OCI-LY7 (cell line): ENCODE data around the gene CORIN. TPM values are rescaled to one million over a fixed set of nuclear protein-coding genes. Genes with fewer than 3 reads are reported as not detected.

Source experiments
- BruUV-seq: library from RNA; stranded (reverse); fragments of 400-500 nt; replicated peaks from 2 replicates; lab custom pipeline; 2021; lab: Mats Ljungman, UMichigan
- CTCF ChIA-PET: fragments of 300-600 bp; sonication (Branson Sonifier 250); formaldehyde crosslinking; loops from one replicate; lab custom pipeline; 2022; ENCODE audit warnings: antibody characterized with exemption; ENCODE audit not compliant: unreplicated experiment; lab: Charles Lee
- POLR2A ChIA-PET: fragments of 300-600 bp; sonication (Branson Sonifier 250); formaldehyde crosslinking; loops from one replicate; lab custom pipeline; 2022; ENCODE audit warnings: antibody characterized with exemption; lab: Charles Lee
- DNase-seq: peaks from one replicate; pipeline ENCODE4 v3.0.0-alpha.2; 2015; ENCODE audit warnings: low spot score
- H2AFZ ChIP-seq: fragments of 200-600 bp; sonication (generic), shearing (Covaris generic); 2 replicates; pipeline ENCODE4 v1.6.1; 2014; ENCODE audit warnings: mild to moderate bottlenecking, antibody characterized with exemption, low read length, moderate library complexity
- H3K27ac ChIP-seq: fragments of 200-600 bp; sonication (generic); 2 replicates; pipeline ENCODE4 v1.5.1; 2014; ENCODE audit warnings: mixed run types, low read depth, mild to moderate bottlenecking, moderate library complexity, low read length, inconsistent platforms; ENCODE audit not compliant: poor library complexity, severe bottlenecking
- H3K36me3 ChIP-seq: fragments of 200-600 bp; sonication (generic); 2 replicates; pipeline ENCODE4 v1.6.1; 2014; ENCODE audit warnings: mild to moderate bottlenecking, antibody characterized with exemption, low read length, moderate library complexity, mixed read lengths; ENCODE audit not compliant: insufficient read depth
- H3K4me1 ChIP-seq: fragments of 200-600 bp; sonication (generic); 2 replicates; pipeline ENCODE4 v1.5.1; 2014; ENCODE audit warnings: mild to moderate bottlenecking, low read length; ENCODE audit not compliant: insufficient read depth, poor library complexity, severe bottlenecking
- H3K4me2 ChIP-seq: fragments of 200-600 bp; sonication (generic); 2 replicates; pipeline ENCODE4 v1.6.1; 2014; ENCODE audit warnings: mild to moderate bottlenecking, low read length
- H3K4me3 ChIP-seq: fragments of 200-600 bp; sonication (generic); 2 replicates; pipeline ENCODE4 v1.5.1; 2014; ENCODE audit warnings: mild to moderate bottlenecking, low read depth, low read length; ENCODE audit not compliant: poor library complexity, severe bottlenecking
- H3K79me2 ChIP-seq: fragments of 200-600 bp; sonication (generic); 2 replicates; pipeline ENCODE4 v1.6.1; 2016; ENCODE audit warnings: low read depth, mild to moderate bottlenecking, low read length, moderate library complexity, mixed read lengths; ENCODE audit not compliant: insufficient read depth
- H3K9me2 ChIP-seq: fragments of 200-600 bp; sonication (generic); 2 replicates; pipeline ENCODE4 v1.6.1; 2016; ENCODE audit warnings: mild to moderate bottlenecking, low read length, mixed read lengths; ENCODE audit not compliant: insufficient read depth
- H3K9me3 ChIP-seq: fragments of 200-600 bp; sonication (generic); 2 replicates; pipeline ENCODE4 v1.6.1; 2014; ENCODE audit warnings: mild to moderate bottlenecking, mixed run types, low read length, mixed read lengths
- H4K20me1 ChIP-seq: fragments of 200-600 bp; sonication (generic); 2 replicates; pipeline ENCODE4 v1.6.1; 2014; ENCODE audit warnings: mild to moderate bottlenecking, antibody characterized with exemption, low read length, moderate library complexity, mixed read lengths; ENCODE audit not compliant: insufficient read depth
- EZH2phosphoT487 ChIP-seq: fragments of 200-600 bp; sonication (generic); IDR thresholded peaks from 2 replicates; pipeline ENCODE4 v1.6.1; 2018; ENCODE audit warnings: low read depth, borderline replicate concordance, mild to moderate bottlenecking, mixed run types, antibody characterized with exemption, low read length, moderate library complexity, mixed read lengths
- intact Hi-C: fragments of 100-400 bp; cut with micrococcal nuclease; formaldehyde crosslinking; loops from one replicate; pipeline ENCODE4 v1.10.0; 2022; ENCODE audit not compliant: unreplicated experiment
- total RNA-seq, 2 experiments: library from RNA; depleted of rRNA in 1 of 2; stranded (reverse); fragments of >200 nt in 1 of 2; shearing (Covaris generic) in 1 of 2; gene quantifications; 2 replicates each; pipeline ENCODE4 v1.2.3, GENCODE V29; 2014 to 2022
- TF ChIP-seq, protein P1 (sequence below): fragments of 200-600 bp; sonication (generic); conservative IDR thresholded peaks from 2 replicates; pipeline ENCODE4 v1.5.1; 2014; ENCODE audit warnings: mild to moderate bottlenecking, antibody characterized with exemption, low read length, moderate library complexity, mixed read lengths

Gene CORIN
- total RNA-seq, 2 experiments from 2014 or later: 0.40 TPM; not detected in 1

DNA sequence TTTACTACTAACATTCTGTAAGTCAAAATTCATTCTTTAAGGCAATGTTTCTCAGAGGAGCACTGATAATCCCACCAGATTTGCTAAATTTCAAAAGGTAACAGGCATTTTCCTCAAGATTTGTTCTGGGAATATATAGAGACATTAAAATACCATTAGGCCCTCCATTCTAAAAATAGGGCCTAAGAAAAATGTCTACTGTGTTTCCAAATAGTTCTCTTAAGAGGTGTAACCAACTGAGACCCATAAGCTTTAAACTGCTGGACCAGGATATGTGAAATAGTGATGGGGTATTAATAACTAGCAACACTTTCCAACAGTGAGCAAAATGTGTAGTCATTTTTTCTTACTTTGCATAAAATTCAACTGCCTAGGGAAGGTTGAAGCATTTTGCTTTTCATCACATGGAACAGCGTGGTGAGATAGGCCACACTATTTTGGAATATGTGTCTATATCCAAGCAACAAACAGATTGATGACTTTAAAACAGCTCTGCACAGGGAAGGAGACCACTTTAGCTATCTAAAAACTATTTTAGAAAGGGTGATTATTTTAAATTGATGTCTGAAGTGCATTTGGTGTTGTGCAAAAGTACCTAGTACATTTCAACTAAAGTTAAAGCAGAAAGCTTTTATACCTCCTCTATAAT lies 89.9 kb downstream of the CORIN start:
- Histone ChIP-seq H3K4me2 (no peak overlapping the region), H3K36me3 (no peaks in the 10 kb centered on the region), H3K9me2 (no peaks in the 10 kb centered on the region), H3K79me2 (no peaks in the 10 kb centered on the region), H2AFZ (no peak overlapping the region), H3K9me3 (0 out of 2 replicates have a peak, but pooled peaks cover 7% of the 10 kb centered on the region), H4K20me1 (no peaks in the 10 kb centered on the region), H3K4me3 (no peak overlapping the region), H3K4me1 (no peaks in the 10 kb centered on the region), H3K27ac (no peak overlapping the region)
- ChIA-PET POLR2A (interaction anchor here (0.7 kb wide), 1 partner anchor 9 kb away, joined by 3 read pairs; no protein-coding TSS in a partner anchor), CTCF (no interaction called here)
- TF ChIP-seq EZH2phosphoT487: no peak
- TF ChIP-seq, protein P1, sequence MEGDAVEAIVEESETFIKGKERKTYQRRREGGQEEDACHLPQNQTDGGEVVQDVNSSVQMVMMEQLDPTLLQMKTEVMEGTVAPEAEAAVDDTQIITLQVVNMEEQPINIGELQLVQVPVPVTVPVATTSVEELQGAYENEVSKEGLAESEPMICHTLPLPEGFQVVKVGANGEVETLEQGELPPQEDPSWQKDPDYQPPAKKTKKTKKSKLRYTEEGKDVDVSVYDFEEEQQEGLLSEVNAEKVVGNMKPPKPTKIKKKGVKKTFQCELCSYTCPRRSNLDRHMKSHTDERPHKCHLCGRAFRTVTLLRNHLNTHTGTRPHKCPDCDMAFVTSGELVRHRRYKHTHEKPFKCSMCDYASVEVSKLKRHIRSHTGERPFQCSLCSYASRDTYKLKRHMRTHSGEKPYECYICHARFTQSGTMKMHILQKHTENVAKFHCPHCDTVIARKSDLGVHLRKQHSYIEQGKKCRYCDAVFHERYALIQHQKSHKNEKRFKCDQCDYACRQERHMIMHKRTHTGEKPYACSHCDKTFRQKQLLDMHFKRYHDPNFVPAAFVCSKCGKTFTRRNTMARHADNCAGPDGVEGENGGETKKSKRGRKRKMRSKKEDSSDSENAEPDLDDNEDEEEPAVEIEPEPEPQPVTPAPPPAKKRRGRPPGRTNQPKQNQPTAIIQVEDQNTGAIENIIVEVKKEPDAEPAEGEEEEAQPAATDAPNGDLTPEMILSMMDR: no peak
- no TSS peak for BruUV-seq
- intact Hi-C loops: no loop called here
- no peak for DNase-seq

DNA sequence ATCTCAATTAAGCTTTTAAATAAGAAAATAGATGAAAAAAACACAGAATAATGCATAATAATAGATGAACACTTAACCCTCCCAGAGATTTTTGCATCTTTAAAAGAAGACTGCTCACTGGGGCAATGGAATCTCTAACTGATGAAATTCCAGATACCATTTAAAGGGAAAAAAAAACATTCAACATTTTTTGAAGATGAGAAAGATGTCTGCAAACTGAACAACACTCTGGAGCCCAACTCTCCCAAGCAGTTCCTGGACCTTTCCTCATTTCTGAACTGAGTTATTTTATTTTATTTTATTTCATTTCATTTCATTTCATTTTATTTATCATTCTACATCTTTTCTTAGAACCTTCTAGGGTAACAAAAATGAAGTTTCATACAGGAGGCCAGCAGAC lies 90.7 kb downstream of the CORIN start:
- Histone ChIP-seq H4K20me1 (no peaks in the 10 kb centered on the region), H3K4me3 (no peak overlapping the region), H3K36me3 (no peaks in the 10 kb centered on the region), H3K9me2 (no peaks in the 10 kb centered on the region), H3K79me2 (no peaks in the 10 kb centered on the region), H3K4me1 (no peaks in the 10 kb centered on the region), H2AFZ (no peak overlapping the region), H3K4me2 (no peak overlapping the region), H3K9me3 (0 out of 2 replicates have a peak, but pooled peaks cover 3% of the 10 kb centered on the region), H3K27ac (no peak overlapping the region)
- DNase-seq: no peak
- CTCF ChIA-PET: no interaction called here
- intact Hi-C loops: no loop called here
- no TSS peak for BruUV-seq
- POLR2A ChIA-PET: interaction anchor here (0.7 kb wide), 1 partner anchor 9 kb away, joined by 3 read pairs; no protein-coding TSS in a partner anchor
- TF ChIP-seq, protein P1: no peak
- TF ChIP-seq EZH2phosphoT487: no peak

DNA sequence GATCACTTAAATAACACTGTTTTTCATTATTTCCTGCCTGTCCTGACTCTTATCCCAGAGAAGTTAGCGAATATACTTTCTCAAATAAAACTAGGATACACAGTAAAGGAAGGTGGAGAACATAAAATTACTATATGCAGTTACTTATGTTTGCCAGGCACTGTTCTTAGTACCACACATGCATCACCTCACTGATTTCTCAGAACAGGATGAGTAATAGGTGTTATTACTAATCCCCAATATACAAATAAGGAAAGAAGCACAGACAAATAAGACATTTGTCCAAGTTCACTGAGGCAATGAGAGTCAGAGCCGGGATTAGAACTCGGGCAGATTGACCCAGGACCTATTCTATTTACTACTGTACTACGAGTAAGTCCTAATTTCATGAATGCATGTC lies 91.7 kb downstream of the CORIN start:
- no peaks in the 10 kb centered on the region for H3K9me2 ChIP-seq
- intact Hi-C loops: no loop called here
- BruUV-seq: no TSS peak
- no peaks in the 10 kb centered on the region for H3K9me3 ChIP-seq
- H3K4me1 ChIP-seq: no peaks in the 10 kb centered on the region
- no peaks in the 10 kb centered on the region for H4K20me1 ChIP-seq
- ChIA-PET POLR2A (no interaction called here), CTCF (no interaction called here)
- TF ChIP-seq, protein P1: no peak
- no peak for TF ChIP-seq EZH2phosphoT487
- H3K36me3 ChIP-seq: no peaks in the 10 kb centered on the region
- no peak overlapping the region for H3K27ac ChIP-seq
- H3K4me3 ChIP-seq: no peak overlapping the region
- no peak overlapping the region for H2AFZ ChIP-seq
- H3K79me2 ChIP-seq: no peaks in the 10 kb centered on the region
- no peak for DNase-seq
- H3K4me2 ChIP-seq: no peak overlapping the region
